TTC549 (cell line): Measurements from ENCODE around the gene ZPBP.

Source experiments
- FAIRE-seq: peaks from 2 replicates; lab custom pipeline; 2012; peaks lifted over from hg19 to GRCh38; lab: Jason Lieb, UNC

The ZPBP gene

GRCh38 chr7:50037086-50037485 lies 56.0 kb downstream of the ZPBP start:
- no peak for FAIRE-seq

GRCh38 chr7:50022991-50023390 lies 70.1 kb downstream of the ZPBP start:
- no peak for FAIRE-seq

- no peak for FAIRE-seq
These were observed 70.6 kb downstream of the ZPBP start for GRCh38 chr7:50022451-50022850.

GRCh38 chr7:49995681-49996080 lies 97.4 kb downstream of the ZPBP start:
- no peak for FAIRE-seq

GRCh38 chr7:49986191-49986590 lies 106.9 kb downstream of the ZPBP start:
- no peak for FAIRE-seq

- FAIRE-seq = no peak
These were observed 112.6 kb downstream of the ZPBP start for GRCh38 chr7:49980465-49980864.

GRCh38 chr7:49976238-49976637 lies 116.8 kb downstream of the ZPBP start:
- no peak for FAIRE-seq

GRCh38 chr7:49974035-49974434 lies 119.0 kb downstream of the ZPBP start:
- FAIRE-seq = no peak

- FAIRE-seq = no peak
These were observed 155.4 kb downstream of the ZPBP start for GRCh38 chr7:49937608-49938007.

- no peak for FAIRE-seq
These were observed 161.4 kb downstream of the ZPBP start for GRCh38 chr7:49931627-49932026.

- FAIRE-seq = no peak
These were observed 164.3 kb downstream of the ZPBP start for GRCh38 chr7:49928787-49929186.

- FAIRE-seq = no peak
These were observed 165.4 kb downstream of the ZPBP start for GRCh38 chr7:49927631-49928030.

- FAIRE-seq = no peak
These were observed 166.3 kb downstream of the ZPBP start for GRCh38 chr7:49926720-49927119.

GRCh38 chr7:49911909-49912308 lies 181.1 kb downstream of the ZPBP start:
- no peak for FAIRE-seq

GRCh38 chr7:49894543-49894942 lies 198.5 kb downstream of the ZPBP start:
- no peak for FAIRE-seq

GRCh38 chr7:49893131-49893530 lies 199.9 kb downstream of the ZPBP start:
- no peak for FAIRE-seq

- no peak for FAIRE-seq
These were observed 200.6 kb downstream of the ZPBP start for GRCh38 chr7:49892481-49892880.
